Body of pancreas (tissue), 4 donors: ENCODE measurements around the gene IMPDH1. TPM values are rescaled to one million over a fixed set of nuclear protein-coding genes. Genes with fewer than 3 reads are reported as not detected.

ENCODE experiments used
- ATAC-seq: fragments of 150-250 bp; one replicate; pipeline ENCODE4 v1.9.1; 2016
- DNase-seq, 4 donors: peaks; one replicate each; pipeline ENCODE4 v3.0.0-alpha.2; 2019
- H3K27ac ChIP-seq, 4 donors: fragments of 200-600 bp; sonication (generic); 1 replicate in 3 of 4; 2 replicates in 1 of 4; pipeline versions ENCODE4 v1.5.1 to v1.6.1; 2016 to 2019; ENCODE audit warnings: mild to moderate bottlenecking in 1 of 4, mixed read lengths in 1 of 4, moderate library complexity in 1 of 4
- H3K27me3 ChIP-seq, 2 donors: fragments of 200-600 bp; sonication (generic); one replicate each; pipeline ENCODE4 v1.6.0; 2016; ENCODE audit warnings: mild to moderate bottlenecking in 1 of 2
- H3K36me3 ChIP-seq, 2 donors: fragments of 200-600 bp; sonication (generic); replicated peaks in 1 of 2; 2 replicates each; pipeline ENCODE4 v1.5.1; 2016; ENCODE audit warnings: low read depth in 2 of 2; ENCODE audit not compliant: insufficient read depth in 1 of 2
- H3K4me1 ChIP-seq: fragments of 200-600 bp; sonication (generic); one replicate; pipeline ENCODE4 v1.6.0; 2016
- H3K4me3 ChIP-seq, 2 donors: fragments of 200-600 bp; sonication (generic); 1 replicate in 1 of 2; 2 replicates in 1 of 2; pipeline ENCODE4 v1.5.1; 2016 to 2019
- H3K9me3 ChIP-seq, 3 donors: fragments of 200-600 bp; sonication (generic); 1 replicate in 2 of 3; 2 replicates in 1 of 3; pipeline ENCODE4 v1.5.1; 2016
- POLR2A ChIP-seq, 3 donors: fragments of 450-650 bp; IDR thresholded peaks; one replicate each; pipeline ENCODE4 v1.6.1; 2016; ENCODE audit warnings: antibody characterized with exemption in 3 of 3, mild to moderate bottlenecking in 2 of 3
- WGBS, 2 donors: methylation state at CpG; one replicate each; pipeline ENCODE4 v1.1.5; 2017; 5-methylcytosine and 5-hydroxymethylcytosine counted together
- intact Hi-C: fragments of 100-400 bp; cut with DNase I; formaldehyde crosslinking; loops from one replicate; pipeline ENCODE4 v1.15.1; 2023
- total RNA-seq, 2 donors: library from RNA; depleted of rRNA; stranded (reverse); fragments of >200 nt; gene quantifications; one replicate each; pipeline ENCODE4 v1.1.0, GENCODE V29; 2016
- TF ChIP-seq, protein P1 (sequence below), 7 experiments: fragments of 450-650 bp in 4 of 7; fragments of 200-600 bp in 3 of 7; sonication (generic) in 3 of 7; IDR thresholded peaks; one replicate each; pipeline ENCODE4 v1.5.1; 2016 to 2019; ENCODE audit warnings: antibody characterized with exemption in 7 of 7

The IMPDH1 gene
- total RNA-seq, 2 donors from 2014 or later, result 23.9 to 46.1 TPM

- no peak for ATAC-seq
- H3K4me1 ChIP-seq, result peaks cover 18% of the 10 kb centered on the region
- 74 to 82% methylated on average over 4 of the region's 4 CpGs for WGBS, 2 donors
- no peak for TF ChIP-seq POLR2A (IDR thresholded peaks at IDR 0.05)
- TF ChIP-seq, protein P1, sequence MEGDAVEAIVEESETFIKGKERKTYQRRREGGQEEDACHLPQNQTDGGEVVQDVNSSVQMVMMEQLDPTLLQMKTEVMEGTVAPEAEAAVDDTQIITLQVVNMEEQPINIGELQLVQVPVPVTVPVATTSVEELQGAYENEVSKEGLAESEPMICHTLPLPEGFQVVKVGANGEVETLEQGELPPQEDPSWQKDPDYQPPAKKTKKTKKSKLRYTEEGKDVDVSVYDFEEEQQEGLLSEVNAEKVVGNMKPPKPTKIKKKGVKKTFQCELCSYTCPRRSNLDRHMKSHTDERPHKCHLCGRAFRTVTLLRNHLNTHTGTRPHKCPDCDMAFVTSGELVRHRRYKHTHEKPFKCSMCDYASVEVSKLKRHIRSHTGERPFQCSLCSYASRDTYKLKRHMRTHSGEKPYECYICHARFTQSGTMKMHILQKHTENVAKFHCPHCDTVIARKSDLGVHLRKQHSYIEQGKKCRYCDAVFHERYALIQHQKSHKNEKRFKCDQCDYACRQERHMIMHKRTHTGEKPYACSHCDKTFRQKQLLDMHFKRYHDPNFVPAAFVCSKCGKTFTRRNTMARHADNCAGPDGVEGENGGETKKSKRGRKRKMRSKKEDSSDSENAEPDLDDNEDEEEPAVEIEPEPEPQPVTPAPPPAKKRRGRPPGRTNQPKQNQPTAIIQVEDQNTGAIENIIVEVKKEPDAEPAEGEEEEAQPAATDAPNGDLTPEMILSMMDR (IDR thresholded peaks at IDR 0.05), result no peak
- H3K27ac ChIP-seq, result no peak overlapping the region
- H3K9me3 ChIP-seq, result no peaks in the 10 kb centered on the region
- H3K36me3 ChIP-seq, result no peaks in the 10 kb centered on the region
- H3K27me3 ChIP-seq, result no peaks in the 10 kb centered on the region
- no peak overlapping the region for H3K4me3 ChIP-seq
- intact Hi-C loops, result no loop called here
- DNase-seq, result no peak
Measured at GRCh38 chr7:128362670-128363069, 47.1 kb downstream of the IMPDH1 start.

DNA sequence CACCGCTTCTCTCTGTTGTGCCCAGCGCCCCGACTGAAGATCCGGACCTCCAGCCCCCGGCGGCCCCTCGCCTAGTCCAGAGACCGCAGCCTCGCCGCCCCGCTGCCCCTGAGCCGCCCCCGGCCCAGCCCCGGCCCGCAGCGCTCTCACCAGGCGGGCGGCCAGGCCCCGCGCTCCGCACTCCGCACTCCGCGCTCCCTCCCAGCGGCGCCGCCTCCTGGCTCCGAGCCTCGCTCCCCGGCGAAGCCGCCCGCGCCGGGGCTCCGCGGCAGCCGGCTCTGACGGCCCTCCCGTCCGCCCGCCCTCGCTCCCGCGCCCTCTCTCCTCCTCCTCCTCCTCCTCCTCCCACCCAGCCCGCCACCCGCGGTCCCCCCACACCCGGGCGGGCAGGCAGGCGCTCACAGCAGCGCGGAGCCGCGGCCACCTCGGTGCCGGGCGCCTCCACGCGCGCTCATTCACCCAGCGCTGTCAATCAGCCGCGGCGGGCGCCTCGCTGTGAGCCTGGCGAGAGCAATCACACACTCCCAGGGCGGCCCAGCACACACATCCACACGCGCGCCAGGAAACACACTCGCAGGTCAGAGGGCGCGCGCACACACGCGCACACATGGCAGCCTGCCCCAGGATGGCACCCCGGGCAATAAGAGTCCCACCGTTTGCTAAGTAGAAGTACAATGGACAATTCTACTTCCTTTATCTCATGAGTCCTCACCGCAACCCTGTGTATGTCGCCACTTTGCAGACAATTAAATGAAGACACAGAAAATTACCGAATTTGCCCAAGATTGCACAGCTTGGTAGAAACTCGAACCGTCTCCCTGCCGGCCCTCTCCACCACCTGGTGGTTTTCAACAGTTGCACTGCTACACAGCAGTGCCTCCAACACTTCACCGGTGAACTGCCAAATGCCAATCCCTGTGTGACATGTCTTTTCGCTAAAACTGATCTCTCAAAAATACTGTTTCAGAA is 48.1 kb downstream of the IMPDH1 start, which contains the start of gene PRRT4:
TSS of gene PRRT4 (minus strand) at position 280 of the 969 bp plus-strand sequence.
- DNase-seq (peak; percentile 27 to 56 (median 30)), ATAC-seq (peak; percentile 81)
- no peaks in the 10 kb centered on the region for H3K36me3 ChIP-seq
- H3K4me3 ChIP-seq, result peak within 1 kb of the TSS in 1 of 2 donors; percentile 40
- H3K9me3 ChIP-seq, result no peaks in the 10 kb centered on the region
- WGBS, 2 donors, result 1 to 2% methylated on average over 7 to 88 of the region's 88 CpGs
- no peak within 1 kb of the TSS for H3K27ac ChIP-seq
- no peak for TF ChIP-seq POLR2A (IDR thresholded peaks at IDR 0.05)
- TF ChIP-seq, protein P1 (IDR thresholded peaks at IDR 0.05), result peak in 1 of 7 experiments; percentile 4
- H3K27me3 ChIP-seq, result no peaks in the 10 kb centered on the region
- peaks cover 18% of the 10 kb centered on the region for H3K4me1 ChIP-seq
- intact Hi-C loops, result no loop called here

- H3K9me3 ChIP-seq, result no peaks in the 10 kb centered on the region
- H3K27me3 ChIP-seq, result no peaks in the 10 kb centered on the region
- no peak for DNase-seq
- WGBS, 2 donors, result 51 to 74% methylated on average over 5 to 9 of the region's 9 CpGs
- H3K36me3 ChIP-seq, result no peaks in the 10 kb centered on the region
- peaks cover 18% of the 10 kb centered on the region for H3K4me1 ChIP-seq
- H3K27ac ChIP-seq, result no peak overlapping the region
- ATAC-seq, result no peak
- TF ChIP-seq POLR2A (IDR thresholded peaks at IDR 0.05), result no peak
- TF ChIP-seq, protein P1 (IDR thresholded peaks at IDR 0.05), result no peak
- no peak overlapping the region for H3K4me3 ChIP-seq
- intact Hi-C loops, result no loop called here
Measured at GRCh38 chr7:128360359-128360678, 49.5 kb downstream of the IMPDH1 start.

GRCh38 chr7:128359939-128360338 is 49.8 kb downstream of the IMPDH1 start:
- H3K36me3 ChIP-seq, result no peaks in the 10 kb centered on the region

More at GRCh38 chr7:128359939-128360338, 49.8 kb downstream of the IMPDH1 start:
- Histone ChIP-seq H3K4me3 (no peak overlapping the region), H3K27me3 (no peaks in the 10 kb centered on the region), H3K9me3 (no peaks in the 10 kb centered on the region), H3K27ac (no peak overlapping the region), H3K4me1 (peaks cover 18% of the 10 kb centered on the region)
- DNase-seq (no peak), ATAC-seq (no peak)
- TF ChIP-seq POLR2A (IDR thresholded peaks at IDR 0.05), result no peak
- TF ChIP-seq, protein P1 (IDR thresholded peaks at IDR 0.05), result no peak
- intact Hi-C loops, result no loop called here
- whole genome bisulfite sequencing, 2 donors, result 82 to 93% methylated on average over 4 of the region's 4 CpGs
